Activated T-helper 1 cell treated with anti-CD3 and anti-CD28 coated beads, Interleukin-2, amount 50 U/mL, for 16 hours (primary cell): Measurements from ENCODE around the gene HYDIN.
"Not testable (repeated sequence)": the region's sequence is repeated elsewhere in the genome, so short reads cannot be mapped to it uniquely, and the experiment has no call there.

ENCODE experiments used
- DNase-seq, 2 donors: peaks; one replicate each; pipeline ENCODE4 v3.0.0-alpha.2; 2020; ENCODE audit warnings: low read depth in 1 of 2, low spot score in 1 of 2

HYDIN gene

GRCh38 chr16:71226229-71227141, 4.0 kb downstream of the HYDIN start:
- DNase-seq: no peak

GRCh38 chr16:71225145-71225544, 5.4 kb downstream of the HYDIN start:
- no peak for DNase-seq

- no peak for DNase-seq
These were observed 12.1 kb downstream of the HYDIN start for GRCh38 chr16:71218306-71218963.

GRCh38 chr16:71217506-71217905, 13.0 kb downstream of the HYDIN start:
- DNase-seq: no peak

GRCh38 chr16:71216714-71217113, 13.8 kb downstream of the HYDIN start:
- DNase-seq: no peak

GRCh38 chr16:71214746-71215381, 15.7 kb downstream of the HYDIN start:
- no peak for DNase-seq

GRCh38 chr16:71205482-71206131, 24.9 kb downstream of the HYDIN start:
- no peak for DNase-seq

- no peak for DNase-seq
These were observed 26.9 kb downstream of the HYDIN start for GRCh38 chr16:71203631-71204030.

- DNase-seq: no peak
These were observed 29.0 kb downstream of the HYDIN start for GRCh38 chr16:71201556-71201955.

GRCh38 chr16:71201054-71201453, 29.5 kb downstream of the HYDIN start:
- DNase-seq: no peak

GRCh38 chr16:71198408-71198807, 32.1 kb downstream of the HYDIN start:
- DNase-seq: no peak

- no peak for DNase-seq
These were observed 38.1 kb downstream of the HYDIN start for GRCh38 chr16:71192387-71192786.

- no peak for DNase-seq
These were observed 41.4 kb downstream of the HYDIN start for GRCh38 chr16:71188956-71189712.

GRCh38 chr16:71185347-71185746, 45.2 kb downstream of the HYDIN start:
- DNase-seq: no peak

- no peak for DNase-seq
These were observed 51.0 kb downstream of the HYDIN start for GRCh38 chr16:71179569-71179968.

- DNase-seq: no peak
These were observed 57.9 kb downstream of the HYDIN start for GRCh38 chr16:71172481-71173207.

- DNase-seq: not testable (repeated sequence)
These were observed 69.5 kb downstream of the HYDIN start for GRCh38 chr16:71161007-71161406.

- DNase-seq: not testable (repeated sequence)
These were observed 73.2 kb downstream of the HYDIN start for GRCh38 chr16:71157278-71157677.

GRCh38 chr16:71153329-71153728, 77.2 kb downstream of the HYDIN start:
- not testable (repeated sequence) for DNase-seq

GRCh38 chr16:71151654-71152053, 78.9 kb downstream of the HYDIN start:
- DNase-seq: not testable (repeated sequence)
